Measurements from ENCODE around the gene PSD. TPM values are rescaled to one million over a fixed set of nuclear protein-coding genes. Genes with fewer than 3 reads are reported as not detected.
A peak's percentile ranks its signal among the peaks of the same experiment; 100 is the strongest.

Gene PSD
- total RNA-seq, 1 experiment from 2014 or later: 3.4 TPM

- Histone ChIP-seq H2BK20ac (ENCODE audit: low read depth, low read length, poor library complexity, severe bottlenecking) (no peak overlapping the region), H2BK12ac (ENCODE audit: insufficient read length, low read depth, low read length) (no peak overlapping the region), H4K8ac (replicated peaks; ENCODE audit: insufficient read length, low read depth, low read length) (no peak overlapping the region), H3K56ac (ENCODE audit: insufficient read length, low read depth, low read length) (no peak overlapping the region), H4K91ac (ENCODE audit: insufficient read length, low read depth, low read length) (no peak overlapping the region), H3K4ac (ENCODE audit: low read depth, low read length) (no peak overlapping the region), H2AFZ (ENCODE audit: low read length) (no peak overlapping the region), H3T11ph (ENCODE audit: low read length) (no peak overlapping the region), H3K9ac (ENCODE audit: extremely low read depth, insufficient read length, low read length) (no peak overlapping the region), H2BK120ac (ENCODE audit: low read depth, low read length, poor library complexity, severe bottlenecking) (no peak overlapping the region), H2BK15ac (ENCODE audit: low read depth, low read length) (no peak overlapping the region), H3K23ac (ENCODE audit: insufficient read length, low read depth, low read length) (no peak overlapping the region), H3K18ac (ENCODE audit: insufficient read length, low read depth, low read length) (no peak overlapping the region), H3K27me3 (ENCODE audit: insufficient read depth, low read length) (peaks cover 11% of the 10 kb centered on the region; the same call in 1 of the 2 replicates), H3K79me2 (ENCODE audit: insufficient read depth, low read length) (no peaks in the 10 kb centered on the region), H3K79me1 (ENCODE audit: insufficient read depth, low read depth, low read length, poor library complexity, severe bottlenecking) (no peaks in the 10 kb centered on the region), H2AK5ac (ENCODE audit: insufficient read length, low read length) (no peak overlapping the region), H3K27ac (ENCODE audit: insufficient read length, low read depth, low read length) (no peak overlapping the region), H2BK5ac (ENCODE audit: insufficient read length, low read length) (no peak overlapping the region), H3K4me2 (ENCODE audit: insufficient read depth, insufficient read length, low read length) (no peak overlapping the region), H3K9me3 (ENCODE audit: control insufficient read depth, low read depth, low read length) (no peaks in the 10 kb centered on the region), H3K23me2 (ENCODE audit: insufficient read length, low read depth, low read length, poor library complexity, severe bottlenecking) (peaks cover 17% of the 10 kb centered on the region), H4K5ac (ENCODE audit: insufficient read length, low read depth, low read length) (no peak overlapping the region), H3K14ac (ENCODE audit: insufficient read depth, low read length) (no peak overlapping the region), H3K4me1 (ENCODE audit: insufficient read depth, low read length) (no peaks in the 10 kb centered on the region), H4K20me1 (ENCODE audit: control insufficient read depth, insufficient read depth, insufficient read length) (peaks cover 4% of the 10 kb centered on the region)
- H3K27me3 Mint-ChIP-seq (ENCODE audit: low read depth): peaks cover 56% of the 10 kb centered on the region
- peaks cover 32 to 42% of the 10 kb centered on the region in 2 experiments for H3K4me1 Mint-ChIP-seq
- TF ChIP-seq, protein P1, sequence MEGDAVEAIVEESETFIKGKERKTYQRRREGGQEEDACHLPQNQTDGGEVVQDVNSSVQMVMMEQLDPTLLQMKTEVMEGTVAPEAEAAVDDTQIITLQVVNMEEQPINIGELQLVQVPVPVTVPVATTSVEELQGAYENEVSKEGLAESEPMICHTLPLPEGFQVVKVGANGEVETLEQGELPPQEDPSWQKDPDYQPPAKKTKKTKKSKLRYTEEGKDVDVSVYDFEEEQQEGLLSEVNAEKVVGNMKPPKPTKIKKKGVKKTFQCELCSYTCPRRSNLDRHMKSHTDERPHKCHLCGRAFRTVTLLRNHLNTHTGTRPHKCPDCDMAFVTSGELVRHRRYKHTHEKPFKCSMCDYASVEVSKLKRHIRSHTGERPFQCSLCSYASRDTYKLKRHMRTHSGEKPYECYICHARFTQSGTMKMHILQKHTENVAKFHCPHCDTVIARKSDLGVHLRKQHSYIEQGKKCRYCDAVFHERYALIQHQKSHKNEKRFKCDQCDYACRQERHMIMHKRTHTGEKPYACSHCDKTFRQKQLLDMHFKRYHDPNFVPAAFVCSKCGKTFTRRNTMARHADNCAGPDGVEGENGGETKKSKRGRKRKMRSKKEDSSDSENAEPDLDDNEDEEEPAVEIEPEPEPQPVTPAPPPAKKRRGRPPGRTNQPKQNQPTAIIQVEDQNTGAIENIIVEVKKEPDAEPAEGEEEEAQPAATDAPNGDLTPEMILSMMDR (conservative IDR thresholded peaks at IDR 0.05): no peak
- H3K36me3 Mint-ChIP-seq (ENCODE audit: insufficient read depth in 1 of 3, low read depth in 3 of 3): peaks cover 0 to 4% (median 2%) of the 10 kb centered on the region in 3 experiments; a peak in 4 of 7 replicates
- no peaks in the 10 kb centered on the region for H3K9me3 Mint-ChIP-seq
- WGBS (ENCODE audit: extremely low coverage, insufficient read length, low lambda C conversion rate): no CpG with 5 or more reads among the region's 5 CpGs
- DNase-seq: no peak
- no peak overlapping the region for H3K27ac Mint-ChIP-seq
- H3K4me3 Mint-ChIP-seq: peak overlapping the region in 1 of 2 experiments; percentile 5; a peak in 1 of 5 replicates
Measured at GRCh38 chr10:102392306-102392705, 26.3 kb downstream of the PSD start.

Measured in H9 (cell line).